Activated CD4-positive, CD25-positive, alpha-beta regulatory T cell treated with anti-CD3 and anti-CD28 coated beads, Interleukin-2, amount 50 U/mL, for 72 hours (primary cell): ENCODE data around the gene PTTG1IP2.

Experiments
- DNase-seq: peaks from one replicate; pipeline ENCODE4 v3.0.0; 2021

The PTTG1IP2 gene

GRCh38 chr7:90484706-90485105 lies 15.3 kb downstream of the PTTG1IP2 start:
- DNase-seq: no peak

GRCh38 chr7:90485734-90486316 lies 16.4 kb downstream of the PTTG1IP2 start:
- DNase-seq: no peak

- DNase-seq: no peak
Measured at GRCh38 chr7:90487808-90488207, 18.4 kb downstream of the PTTG1IP2 start.

DNA sequence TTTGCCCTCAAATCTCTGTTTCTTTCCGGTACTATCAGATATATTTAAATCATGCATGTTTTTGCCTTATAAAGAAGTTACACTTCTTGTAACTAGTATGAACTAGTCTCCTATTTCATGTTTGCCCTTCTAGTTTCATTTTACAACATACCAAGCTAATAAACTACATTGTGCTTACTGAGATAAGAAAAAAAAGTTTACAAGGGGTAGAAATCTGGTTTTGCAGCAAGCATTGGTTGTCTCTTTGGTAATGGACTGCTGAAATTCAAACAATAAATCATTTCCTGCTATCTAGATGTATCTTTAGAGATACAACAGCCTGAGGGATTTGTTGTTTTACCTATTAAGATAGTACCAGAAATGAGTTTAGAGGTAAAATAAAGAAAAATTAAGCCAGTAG lies 18.8 kb downstream of the PTTG1IP2 start:
- no peak for DNase-seq

DNA sequence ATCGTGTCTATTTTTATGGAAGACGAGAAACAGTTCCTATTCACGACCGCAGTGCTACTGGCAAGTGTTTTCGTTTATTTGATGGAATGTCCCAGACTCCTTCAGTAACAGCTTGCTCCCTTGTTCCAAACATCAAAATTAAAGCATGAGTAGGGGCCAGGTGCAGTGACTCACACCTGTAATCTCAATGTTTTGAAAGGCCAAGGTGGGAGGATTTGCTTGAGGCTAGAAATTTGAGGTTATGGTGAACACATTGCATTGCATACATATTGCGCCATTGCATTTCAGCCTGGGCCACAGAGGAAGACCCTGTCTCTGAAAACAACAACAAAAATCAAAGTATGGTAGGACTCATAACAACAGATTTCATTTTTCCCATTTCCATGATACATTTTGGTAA lies 22.8 kb downstream of the PTTG1IP2 start:
- DNase-seq: no peak

DNA sequence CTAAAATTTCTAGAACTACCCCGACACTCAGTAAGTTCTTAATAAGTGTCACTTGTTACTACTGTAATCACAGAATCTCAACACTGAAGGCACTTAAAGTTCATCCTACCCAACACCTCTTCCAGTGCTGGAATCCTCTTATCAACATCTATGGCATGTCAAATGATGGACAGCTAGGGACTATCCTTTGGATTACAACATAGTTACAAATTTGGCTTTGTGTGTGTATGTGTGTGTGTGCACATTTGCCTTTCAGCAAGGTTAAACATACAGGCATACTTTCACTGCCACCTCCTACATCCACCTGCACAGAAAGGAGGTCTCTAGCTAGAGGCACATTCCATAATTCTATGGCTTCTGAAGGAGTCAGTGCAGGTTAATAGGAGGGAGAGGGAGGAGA lies 25.8 kb downstream of the PTTG1IP2 start:
- DNase-seq: no peak

GRCh38 chr7:90502539-90502938 lies 33.1 kb downstream of the PTTG1IP2 start:
- DNase-seq: no peak

- DNase-seq: no peak
Measured at GRCh38 chr7:90503367-90503766, 33.9 kb downstream of the PTTG1IP2 start.

DNA sequence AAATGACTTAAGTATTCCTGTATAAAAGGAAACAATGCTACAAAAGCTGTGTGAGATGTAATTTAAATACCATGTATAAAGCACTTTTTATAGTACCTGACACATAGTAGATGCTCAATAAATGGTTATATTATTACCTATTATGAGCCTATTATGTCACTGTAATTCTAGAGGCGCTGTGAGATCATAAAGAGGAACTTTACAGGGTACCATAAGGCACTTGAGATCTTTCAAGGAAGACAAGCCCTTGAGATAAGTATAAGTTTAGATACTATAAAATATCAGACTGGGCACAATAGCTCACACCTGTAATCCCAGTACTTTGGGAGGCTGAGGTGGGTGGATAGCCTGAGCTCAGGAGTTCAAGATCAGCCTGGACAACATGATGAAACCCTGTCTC lies 38.3 kb downstream of the PTTG1IP2 start:
- DNase-seq: no peak

- DNase-seq: no peak
Measured at GRCh38 chr7:90511776-90512175, 42.3 kb downstream of the PTTG1IP2 start.

- DNase-seq: no peak
Measured at GRCh38 chr7:90512821-90513254, 43.4 kb downstream of the PTTG1IP2 start.

DNA sequence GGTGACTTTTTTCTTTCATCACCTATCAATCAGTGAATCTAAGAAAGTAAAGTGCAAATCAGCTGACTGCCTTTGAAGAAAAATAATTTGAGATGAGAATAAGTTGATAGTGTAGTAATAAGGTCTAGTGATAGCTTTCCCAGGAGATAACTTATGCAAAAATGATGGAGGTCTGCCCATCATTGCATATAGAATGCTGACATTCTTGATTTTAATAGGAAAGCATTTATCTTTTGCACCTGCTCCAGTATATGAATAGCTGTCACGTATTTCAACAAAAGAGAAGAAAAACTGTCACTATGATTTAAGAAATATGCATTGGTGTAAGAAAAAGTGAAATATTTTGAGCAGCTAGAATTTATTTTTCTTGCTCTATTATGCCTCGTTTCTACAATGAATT lies 46.8 kb downstream of the PTTG1IP2 start:
- no peak for DNase-seq

DNA sequence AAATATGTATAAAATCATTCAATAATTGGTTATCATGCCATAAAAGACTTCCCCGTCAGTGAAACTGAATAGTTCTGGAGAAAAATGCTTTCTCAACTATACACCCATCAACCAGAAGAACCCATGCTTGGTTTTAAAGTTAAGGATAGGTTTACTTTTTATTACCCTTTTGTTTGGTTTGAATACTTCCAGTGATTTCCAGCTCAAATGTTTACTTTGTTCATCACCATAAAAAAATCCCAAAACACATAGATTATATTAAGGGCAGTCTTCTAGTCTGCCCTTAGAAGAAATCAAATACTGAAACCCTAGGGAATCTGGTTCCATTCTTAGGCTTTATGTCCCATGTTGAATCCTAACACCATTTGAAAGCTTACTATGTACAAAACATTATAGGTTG lies 49.2 kb downstream of the PTTG1IP2 start:
- DNase-seq: no peak

GRCh38 chr7:90520484-90520883 lies 51.0 kb downstream of the PTTG1IP2 start:
- no peak for DNase-seq

- DNase-seq: no peak
Measured at GRCh38 chr7:90530263-90530662, 60.8 kb downstream of the PTTG1IP2 start.

- no peak for DNase-seq
Measured at GRCh38 chr7:90532231-90532929, 62.9 kb downstream of the PTTG1IP2 start.

DNA sequence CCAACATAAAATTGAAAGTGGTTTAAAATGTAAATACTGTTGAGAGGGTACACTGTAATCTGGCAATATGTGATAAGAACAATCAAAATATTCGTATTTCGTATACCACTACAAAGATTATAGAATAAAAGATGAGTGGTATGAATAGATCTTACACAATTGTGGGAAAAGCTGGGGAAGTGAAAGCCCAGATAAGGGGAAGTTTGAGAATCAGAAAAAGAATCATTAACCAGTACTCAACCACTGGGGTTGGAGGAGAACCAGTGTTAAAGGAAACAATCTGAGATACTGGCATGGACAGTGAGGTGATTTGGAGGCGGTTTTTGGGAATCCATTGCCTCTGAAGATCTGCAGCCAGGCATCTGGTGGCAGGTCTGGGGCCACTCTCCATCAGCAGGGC lies 67.0 kb downstream of the PTTG1IP2 start:
- no peak for DNase-seq

- no peak for DNase-seq
Measured at GRCh38 chr7:90538405-90538804, 69.0 kb downstream of the PTTG1IP2 start.

DNA sequence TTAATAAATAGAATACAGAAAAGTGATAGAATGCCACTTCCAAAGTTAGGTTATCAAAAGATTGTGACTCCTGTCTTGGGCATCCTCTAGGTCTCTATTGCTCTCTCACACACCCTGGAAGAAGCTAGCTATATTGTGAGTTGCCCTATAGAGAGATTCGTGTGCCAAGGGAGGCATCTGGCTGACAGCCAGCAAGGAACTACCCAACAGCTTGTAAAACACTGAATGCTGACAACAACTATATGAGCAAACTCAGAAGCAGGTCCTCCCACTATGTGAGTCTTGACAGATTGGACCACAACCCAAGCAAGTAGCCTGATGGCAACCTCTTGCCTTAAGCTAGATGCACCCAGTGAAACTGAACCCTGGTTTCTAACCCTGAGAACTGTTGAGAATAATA lies 71.0 kb downstream of the PTTG1IP2 start:
- DNase-seq: no peak

DNA sequence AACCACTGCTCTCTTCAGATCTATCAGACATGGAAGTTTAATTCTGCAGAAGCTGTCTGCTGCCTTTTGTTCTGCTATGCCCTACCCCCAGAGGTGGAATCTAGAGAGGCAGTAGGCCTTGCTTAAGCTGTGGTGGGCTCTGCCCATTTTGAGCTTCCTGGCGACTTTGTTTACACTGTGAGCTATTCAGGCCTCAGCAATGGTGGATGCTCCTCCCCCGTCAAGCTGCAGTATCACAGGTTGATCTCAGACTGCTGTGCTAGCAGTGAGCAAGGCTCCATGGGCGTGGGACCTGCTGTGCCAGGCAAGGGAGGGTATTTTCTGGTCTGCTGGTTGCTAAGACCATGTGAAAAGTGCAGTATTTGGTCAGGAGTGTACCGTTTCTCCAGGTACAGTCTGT lies 81.6 kb downstream of the PTTG1IP2 start:
- DNase-seq: no peak

GRCh38 chr7:90552521-90552920 lies 83.1 kb downstream of the PTTG1IP2 start:
- DNase-seq: no peak

GRCh38 chr7:90560730-90561129 lies 91.3 kb downstream of the PTTG1IP2 start:
- DNase-seq: no peak
